ENCODE data around the gene HOATZ.

DNA sequence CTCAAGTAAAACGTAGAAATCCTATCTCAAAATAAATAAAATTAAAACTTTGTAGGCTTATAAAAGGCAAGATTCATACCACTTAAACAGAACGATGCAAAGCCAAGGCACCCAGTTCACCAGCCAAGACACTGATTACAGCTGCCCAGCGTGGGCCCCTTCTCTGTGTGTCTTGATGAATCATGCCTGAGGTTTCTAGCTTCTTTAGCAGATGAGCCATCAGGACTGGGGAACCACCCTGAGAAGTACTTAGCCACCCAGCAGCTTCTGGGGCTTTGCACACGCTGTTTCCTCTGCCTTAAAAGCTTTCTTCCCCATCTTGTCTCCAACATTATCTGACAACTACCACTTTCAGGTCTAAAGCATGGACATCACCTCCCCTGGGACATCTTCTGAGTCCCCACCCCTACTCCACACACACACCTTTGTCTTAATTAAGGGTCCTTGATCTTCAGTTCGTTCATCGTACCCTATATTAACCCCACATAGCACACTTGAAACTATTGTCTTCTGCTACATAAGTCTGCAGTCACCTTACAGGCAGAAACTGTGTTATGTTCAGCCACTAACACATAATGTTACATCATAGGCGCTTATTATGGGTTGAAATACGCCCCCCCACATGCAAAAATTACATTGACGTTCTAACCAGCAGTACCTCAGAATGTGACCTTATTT is 17.2 kb downstream of the HOATZ start:
- TF ChIP-seq EZH2phosphoT487 (IDR thresholded peaks at IDR 0.05; ENCODE audit: low read depth) = no peak
- TF ChIP-seq, protein P1, sequence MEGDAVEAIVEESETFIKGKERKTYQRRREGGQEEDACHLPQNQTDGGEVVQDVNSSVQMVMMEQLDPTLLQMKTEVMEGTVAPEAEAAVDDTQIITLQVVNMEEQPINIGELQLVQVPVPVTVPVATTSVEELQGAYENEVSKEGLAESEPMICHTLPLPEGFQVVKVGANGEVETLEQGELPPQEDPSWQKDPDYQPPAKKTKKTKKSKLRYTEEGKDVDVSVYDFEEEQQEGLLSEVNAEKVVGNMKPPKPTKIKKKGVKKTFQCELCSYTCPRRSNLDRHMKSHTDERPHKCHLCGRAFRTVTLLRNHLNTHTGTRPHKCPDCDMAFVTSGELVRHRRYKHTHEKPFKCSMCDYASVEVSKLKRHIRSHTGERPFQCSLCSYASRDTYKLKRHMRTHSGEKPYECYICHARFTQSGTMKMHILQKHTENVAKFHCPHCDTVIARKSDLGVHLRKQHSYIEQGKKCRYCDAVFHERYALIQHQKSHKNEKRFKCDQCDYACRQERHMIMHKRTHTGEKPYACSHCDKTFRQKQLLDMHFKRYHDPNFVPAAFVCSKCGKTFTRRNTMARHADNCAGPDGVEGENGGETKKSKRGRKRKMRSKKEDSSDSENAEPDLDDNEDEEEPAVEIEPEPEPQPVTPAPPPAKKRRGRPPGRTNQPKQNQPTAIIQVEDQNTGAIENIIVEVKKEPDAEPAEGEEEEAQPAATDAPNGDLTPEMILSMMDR (IDR thresholded peaks at IDR 0.05; ENCODE audit: low read depth, low read length) = no peak
